PFSK-1 (cell line): ENCODE measurements around the gene NCAM2.

Experiments
- POLR2AphosphoS5 ChIP-seq: IDR thresholded peaks from 2 replicates; pipeline ENCODE4 v1.6.1; 2012; ENCODE audit warnings: low read depth, mild to moderate bottlenecking, control low read depth, low read length, moderate library complexity
- SIN3A ChIP-seq: IDR thresholded peaks from 2 replicates; pipeline ENCODE4 v1.6.1; 2012; ENCODE audit warnings: mild to moderate bottlenecking, low read length, moderate library complexity, borderline replicate concordance; ENCODE audit not compliant: insufficient read depth
- TAF1 ChIP-seq: IDR thresholded peaks from 2 replicates; pipeline ENCODE4 v1.6.1; 2012; ENCODE audit warnings: low read length, control low read depth, borderline replicate concordance; ENCODE audit not compliant: insufficient read depth

DNA sequence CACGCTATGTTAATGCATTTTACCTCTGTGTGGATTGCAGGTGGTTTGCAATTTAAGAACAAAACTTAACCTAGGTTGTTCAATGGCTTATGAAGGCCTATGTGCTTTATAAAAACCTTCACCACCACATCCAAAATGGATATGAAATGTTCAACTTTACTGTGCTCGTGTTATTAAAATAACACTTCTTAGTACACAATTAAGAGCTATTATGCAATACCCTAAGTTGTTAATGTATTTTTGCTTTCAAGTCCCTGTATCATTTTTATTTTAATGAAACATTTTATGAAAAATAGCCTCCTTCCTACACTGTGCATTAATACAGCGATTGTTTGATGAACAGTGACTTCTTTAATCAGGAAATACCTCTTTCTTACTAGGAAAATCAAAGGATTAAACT lies 12.0 kb downstream of the NCAM2 start:
- TF ChIP-seq TAF1 (no peak), SIN3A (no peak), POLR2AphosphoS5 (no peak)
